Stimulated activated CD8-positive, alpha-beta memory T cell treated with anti-CD3 and anti-CD28 coated beads, Interleukin-2, amount 100 ng/mL, for 1 hour (primary cell): Measurements from ENCODE around the gene RNASE13.
"Not testable (repeated sequence)": the region's sequence is repeated elsewhere in the genome, so short reads cannot be mapped to it uniquely, and the experiment has no call there.

Source experiments
- DNase-seq, 2 donors: peaks; one replicate each; pipeline ENCODE4 v3.0.0-alpha.2; 2020; ENCODE audit warnings: low read depth in 2 of 2

RNASE13 gene

GRCh38 chr14:21023174-21023573 lies 11.4 kb downstream of the RNASE13 start:
- no peak for DNase-seq

GRCh38 chr14:21022686-21023085 lies 11.9 kb downstream of the RNASE13 start:
- DNase-seq: no peak

DNA sequence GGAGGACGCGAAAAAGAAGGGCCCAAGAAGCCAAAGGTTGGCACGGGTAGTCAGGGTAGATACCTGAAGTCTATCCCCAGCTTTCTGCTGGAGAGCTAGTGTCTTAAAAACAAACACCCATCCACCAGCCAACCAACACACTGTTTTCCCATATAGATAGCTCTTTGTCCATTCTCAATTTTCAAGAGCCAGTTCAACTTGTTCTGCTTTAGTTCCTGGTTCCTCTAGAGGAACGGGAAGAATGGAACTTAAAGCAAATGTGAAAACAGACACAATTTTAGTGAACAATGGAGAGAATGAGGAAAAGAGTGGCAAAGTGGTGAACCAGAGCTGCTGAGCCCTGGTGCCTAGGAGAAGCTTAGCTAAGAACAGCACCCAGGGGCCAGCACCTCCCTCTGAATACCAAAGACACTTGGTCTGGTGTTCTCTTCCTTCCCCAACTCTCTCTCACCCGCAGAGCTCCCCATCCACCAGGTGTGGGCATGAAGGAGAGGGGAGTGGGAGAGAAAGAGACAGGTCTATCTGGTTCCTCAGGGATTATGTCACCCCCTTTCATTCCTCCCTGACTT lies 13.5 kb downstream of the RNASE13 start:
- DNase-seq: no peak

- no peak for DNase-seq
Observed at GRCh38 chr14:21019366-21019765, 15.2 kb downstream of the RNASE13 start.

DNA sequence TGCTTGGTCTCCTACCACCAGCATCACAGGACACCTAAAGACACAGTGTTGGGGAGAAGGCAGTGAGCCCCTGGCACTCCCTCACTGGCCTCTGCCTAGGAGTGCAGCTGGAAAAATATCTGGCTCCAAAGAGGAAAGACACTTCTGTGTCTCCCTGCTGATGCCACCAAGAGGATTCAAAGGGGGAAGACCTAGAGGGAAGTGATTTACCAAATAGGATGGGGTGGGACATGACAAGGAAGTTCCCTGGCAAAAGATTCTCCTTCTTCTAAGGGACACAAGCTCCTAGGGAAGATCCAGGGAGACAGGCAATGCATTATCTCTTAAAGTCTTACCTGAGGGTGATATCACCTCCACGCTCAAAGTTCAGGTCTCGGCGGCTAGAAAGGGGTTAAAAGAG lies 15.8 kb downstream of the RNASE13 start:
- DNase-seq: no peak

DNA sequence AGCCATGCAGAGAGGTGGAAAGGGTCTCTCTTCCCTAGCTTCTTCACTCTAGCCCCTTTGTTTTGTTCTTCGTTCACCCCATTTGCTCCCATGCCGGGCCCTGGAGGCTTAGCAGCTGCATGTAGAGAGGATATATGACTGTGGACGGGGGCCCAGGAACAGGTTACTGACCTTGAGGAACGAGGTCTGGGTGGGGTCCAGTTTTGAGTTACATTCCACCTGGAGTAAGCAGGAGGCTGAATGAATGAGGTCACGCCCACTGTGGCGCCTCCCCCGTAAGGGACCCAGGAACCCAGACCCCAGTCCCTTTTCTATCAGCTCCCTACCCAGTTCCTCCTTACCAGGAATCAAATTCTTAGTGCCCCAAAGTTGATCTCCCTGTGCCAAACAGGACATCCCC lies 16.3 kb downstream of the RNASE13 start:
- DNase-seq: no peak

GRCh38 chr14:21017528-21018245 lies 16.9 kb downstream of the RNASE13 start:
- no peak for DNase-seq

DNA sequence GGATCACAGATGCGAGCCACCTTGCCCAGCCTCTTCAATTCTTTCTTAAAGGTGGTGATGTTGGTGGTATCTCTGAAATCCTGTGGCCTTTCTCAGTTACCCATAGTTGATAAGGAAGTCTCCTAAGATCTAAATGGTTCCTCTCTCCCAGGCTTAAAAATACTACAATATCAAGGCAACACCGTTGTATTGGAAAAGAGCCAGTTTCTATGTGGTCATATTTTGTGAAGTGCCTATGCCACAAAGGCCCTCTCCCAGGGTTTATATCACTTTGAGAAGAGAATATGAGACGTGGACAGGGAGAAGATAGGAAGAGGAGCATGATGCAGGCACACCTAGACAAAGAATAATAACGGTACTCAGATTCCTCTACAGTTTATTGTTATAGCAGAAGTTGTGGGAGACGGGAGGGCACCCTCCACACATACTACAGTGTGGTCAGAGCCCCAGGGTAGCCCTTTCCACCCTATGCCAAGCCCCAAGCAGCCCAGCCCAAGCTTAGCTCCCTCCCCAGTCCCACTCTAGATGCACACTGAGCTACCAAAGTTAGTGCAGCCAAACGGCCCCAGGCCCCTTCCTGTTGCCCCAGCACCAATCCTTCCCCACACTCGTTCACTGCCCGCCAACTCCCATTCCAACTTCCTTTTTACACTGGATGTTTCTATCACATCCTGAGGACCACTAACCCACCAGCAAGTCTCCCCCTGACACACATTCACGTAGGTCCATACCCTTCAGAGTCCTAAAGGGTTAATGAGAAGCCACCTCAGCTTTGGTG lies 18.0 kb downstream of the RNASE13 start:
- DNase-seq: no peak

GRCh38 chr14:21015312-21015711 lies 19.3 kb downstream of the RNASE13 start:
- DNase-seq: no peak

GRCh38 chr14:21014761-21015190 lies 19.8 kb downstream of the RNASE13 start:
- DNase-seq: peak; percentile 59 to 73

DNA sequence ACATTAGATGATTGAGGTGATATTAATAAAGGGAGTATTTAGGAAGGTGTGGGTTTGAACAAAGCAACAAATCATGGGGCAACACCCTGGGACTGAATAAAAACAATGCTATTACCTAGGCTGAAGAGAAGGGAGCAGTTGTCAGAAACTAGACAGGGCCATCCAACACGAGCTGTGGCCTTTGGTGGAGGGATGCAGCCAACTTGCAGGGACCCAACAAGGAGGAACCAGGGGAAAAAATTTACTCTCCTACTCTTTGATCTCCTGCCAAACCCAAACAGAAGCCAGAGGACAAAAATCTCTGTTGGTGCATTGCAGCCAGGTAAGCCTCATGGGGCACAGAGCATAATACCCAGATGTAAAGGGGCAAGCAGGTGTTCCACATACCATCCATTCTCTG lies 23.5 kb downstream of the RNASE13 start:
- no peak for DNase-seq

- not testable (repeated sequence) for DNase-seq
Observed at GRCh38 chr14:21009721-21010120, 24.9 kb downstream of the RNASE13 start.

DNA sequence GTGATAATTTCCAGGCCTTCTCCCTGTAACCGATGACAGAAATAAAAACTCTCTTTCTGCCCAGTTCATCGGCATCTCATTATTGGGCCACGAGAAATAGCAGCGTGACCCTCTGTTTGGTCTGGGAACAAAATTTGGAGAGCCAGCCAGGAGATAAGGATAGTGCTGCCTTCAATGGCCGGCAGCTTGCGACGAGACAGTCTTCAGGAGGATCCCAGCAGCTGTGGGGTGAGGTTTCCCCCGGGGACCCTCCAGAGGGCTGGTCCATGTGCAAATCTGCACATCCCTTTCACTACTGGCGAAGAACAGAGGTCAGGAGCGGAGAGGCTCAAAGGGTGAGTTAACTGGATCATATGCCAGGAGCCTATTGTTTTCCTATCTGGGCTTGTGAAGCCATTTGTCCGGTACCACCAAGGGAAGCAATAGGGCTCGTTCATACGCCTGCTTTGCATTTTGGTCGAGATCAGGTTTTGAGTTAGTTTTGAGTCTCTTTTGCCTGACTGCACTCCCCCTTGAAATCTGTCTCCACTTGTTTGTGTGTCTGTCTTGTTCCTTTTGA lies 30.7 kb downstream of the RNASE13 start:
- no peak for DNase-seq

DNA sequence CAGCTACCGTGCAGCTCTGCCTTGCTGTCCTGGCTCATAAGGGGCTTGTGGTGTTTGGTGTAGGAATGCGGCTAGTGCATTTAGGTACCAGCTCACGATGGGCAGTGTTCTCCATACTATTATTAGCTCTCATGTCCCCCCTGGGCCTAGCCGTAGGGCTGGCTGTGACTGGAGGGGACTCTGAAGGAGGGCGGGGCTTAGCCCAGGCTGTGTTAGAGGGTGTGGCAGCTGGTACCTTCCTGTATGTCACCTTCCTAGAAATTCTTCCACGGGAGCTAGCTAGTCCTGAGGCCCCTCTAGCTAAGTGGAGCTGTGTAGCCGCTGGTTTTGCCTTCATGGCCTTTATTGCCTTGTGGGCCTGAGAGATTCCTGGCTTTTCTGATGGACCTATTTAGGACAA lies 33.4 kb downstream of the RNASE13 start:
- DNase-seq: no peak

DNA sequence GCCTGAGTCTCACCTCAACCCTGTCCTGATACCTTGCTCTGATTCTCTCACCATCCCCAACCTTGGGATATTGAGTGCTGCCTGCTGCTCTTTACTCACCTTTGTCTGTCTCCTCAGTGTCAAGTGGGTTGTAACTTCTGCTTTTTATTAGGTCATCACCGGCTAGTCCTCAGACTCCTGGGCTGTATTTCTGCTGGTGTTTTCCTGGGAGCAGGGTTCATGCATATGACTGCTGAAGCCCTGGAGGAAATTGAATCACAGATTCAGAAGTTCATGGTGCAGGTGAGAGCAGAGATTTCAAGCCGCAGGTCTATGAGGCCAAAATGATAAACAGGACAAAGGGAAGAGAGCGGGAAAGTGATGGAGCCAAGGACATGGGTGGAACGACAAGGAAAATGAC lies 35.0 kb downstream of the RNASE13 start:
- no peak for DNase-seq

- DNase-seq: no peak
Observed at GRCh38 chr14:20998674-20999366, 35.8 kb downstream of the RNASE13 start, which contains the start of gene SLC39A2. Gene SLC39A2, plus strand, starts transcription at chr14:20999293. Its CDS starts 154 bp downstream, at chr14:20999447.

DNA sequence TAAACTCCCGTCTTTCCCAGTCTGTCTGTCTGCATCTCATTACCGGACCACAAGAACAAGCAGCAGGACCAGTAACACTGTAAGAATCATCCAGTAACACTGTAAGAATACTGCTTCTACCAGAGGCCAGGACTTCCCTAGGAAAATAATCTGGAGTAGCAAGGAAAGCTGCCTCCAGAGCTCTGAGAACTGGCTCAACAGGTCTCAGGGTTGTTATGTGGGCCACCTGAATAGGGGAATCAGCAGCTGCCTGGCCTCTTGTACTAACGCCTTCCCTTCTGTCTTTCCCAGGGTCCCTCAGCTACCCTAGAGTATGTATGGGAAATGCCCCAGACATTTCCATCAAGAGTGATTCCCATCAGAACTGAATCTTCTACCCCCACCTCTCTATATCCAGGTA lies 36.5 kb downstream of the RNASE13 start:
- DNase-seq: no peak

DNA sequence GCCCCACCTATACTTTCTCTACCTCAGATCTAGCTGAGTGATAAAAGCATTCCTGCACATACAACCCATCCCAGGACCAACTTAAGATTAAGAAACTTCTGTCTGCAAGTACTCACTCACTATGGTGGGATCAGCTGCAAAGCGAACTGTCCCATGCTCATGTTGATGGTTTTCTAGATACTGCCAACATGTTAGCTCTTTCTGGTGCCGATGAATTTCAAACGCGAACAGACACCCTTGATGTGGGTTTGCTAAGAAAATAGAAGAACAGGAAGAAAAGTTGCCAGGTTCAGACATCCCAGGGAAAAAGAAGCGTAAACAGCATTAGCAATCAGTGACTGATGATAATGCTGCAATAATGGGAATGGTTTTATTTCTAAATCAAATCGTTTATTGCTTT lies 37.0 kb downstream of the RNASE13 start:
- no peak for DNase-seq

DNA sequence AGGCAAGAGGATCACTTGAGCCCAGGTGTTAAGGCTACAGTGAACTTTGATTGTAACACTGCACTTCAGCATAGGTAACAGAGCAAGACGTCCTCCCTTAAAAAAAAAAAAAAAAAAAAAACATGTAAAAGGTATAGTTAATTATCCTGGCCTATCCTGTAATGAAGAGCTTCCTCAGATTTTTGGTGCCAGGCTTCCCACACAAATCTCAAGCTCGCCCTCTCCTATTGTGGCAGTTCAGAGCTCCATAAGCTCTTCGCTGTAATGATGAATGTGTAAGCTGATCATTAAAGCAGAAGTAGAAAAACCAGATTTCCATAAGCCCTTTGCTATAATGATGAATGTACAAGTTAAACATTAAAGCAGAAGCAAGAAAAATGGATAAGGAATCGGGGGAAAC lies 37.5 kb downstream of the RNASE13 start:
- DNase-seq: no peak

GRCh38 chr14:20996521-20996920 lies 38.1 kb downstream of the RNASE13 start:
- DNase-seq: no peak

- DNase-seq: peak; percentile 61 to 71
Observed at GRCh38 chr14:20989787-20990600, 44.6 kb downstream of the RNASE13 start, which contains the start of gene METTL17. Gene METTL17, plus strand, starts transcription at chr14:20989980. Its CDS starts 23 bp downstream, at chr14:20990003.
